Coronary artery (tissue), 2 donors: ENCODE data around the gene ZNF326.
"Not testable (repeated sequence)": the region's sequence is repeated elsewhere in the genome, so short reads cannot be mapped to it uniquely, and the experiment has no call there.

Experiments used
- DNase-seq: peaks from one replicate; pipeline ENCODE4 v3.0.0-alpha.2; 2017; ENCODE audit warnings: low spot score
- H3K27ac ChIP-seq, 2 donors: fragments of 200-600 bp; sonication (generic); one replicate each; pipeline ENCODE4 v1.5.1; 2016 to 2019
- H3K4me3 ChIP-seq: fragments of 200-600 bp; sonication (generic); 2 replicates; pipeline ENCODE4 v1.5.1; 2016; ENCODE audit warnings: mild to moderate bottlenecking, moderate library complexity
- CTCF ChIP-seq: fragments of 200-600 bp; sonication (generic); IDR thresholded peaks from one replicate; pipeline ENCODE4 v1.5.1; 2019; ENCODE audit warnings: antibody characterized with exemption

Gene ZNF326

GRCh38 chr1:89978755-89979154, 16.2 kb upstream of the ZNF326 start:
- TF ChIP-seq CTCF: no peak
- no peak overlapping the region for H3K27ac ChIP-seq
- no peak for DNase-seq
- H3K4me3 ChIP-seq: no peak overlapping the region

DNA sequence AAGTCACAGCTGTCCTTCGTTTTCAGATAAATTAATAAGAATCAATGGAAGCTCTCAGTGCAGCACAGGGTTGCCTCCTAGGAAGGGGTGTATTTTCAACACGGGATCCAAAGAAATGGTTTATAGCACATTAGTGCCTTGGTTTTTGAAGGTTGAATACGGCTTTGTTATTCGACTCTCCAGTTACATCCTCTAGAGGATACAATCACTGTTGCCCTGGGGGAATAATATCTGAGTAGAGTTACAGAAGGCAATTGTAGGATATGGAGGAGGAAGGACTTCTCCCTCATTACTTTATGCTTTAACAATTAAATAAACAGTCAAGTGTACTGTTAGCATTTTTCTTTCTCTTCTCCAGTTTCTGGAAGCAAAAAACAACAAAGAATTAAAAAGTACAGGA, 14.3 kb upstream of the ZNF326 start:
- H3K27ac ChIP-seq: no peak overlapping the region
- H3K4me3 ChIP-seq: no peak overlapping the region
- DNase-seq: no peak
- no peak for TF ChIP-seq CTCF

DNA sequence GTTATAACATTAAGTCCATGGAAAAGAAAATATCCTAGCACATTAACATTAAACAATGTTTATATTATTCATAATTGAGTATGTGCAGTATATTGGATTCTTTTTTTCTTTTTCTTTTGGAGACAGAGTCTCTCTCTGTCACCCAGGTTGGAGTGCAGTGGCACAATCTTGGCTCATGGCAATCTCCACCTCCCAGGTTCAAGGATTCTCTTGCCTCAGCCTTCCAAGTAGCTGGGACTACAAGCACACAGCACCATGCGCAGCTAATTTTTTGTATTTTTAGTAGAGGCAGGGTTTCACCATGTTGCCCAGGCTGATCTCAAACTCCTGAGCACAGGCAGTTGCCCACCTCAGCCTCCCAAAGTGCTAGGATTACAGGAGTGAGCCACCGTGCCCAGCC, 12.1 kb upstream of the ZNF326 start:
- not testable (repeated sequence) for H3K4me3 ChIP-seq, DNase-seq, H3K27ac ChIP-seq

DNA sequence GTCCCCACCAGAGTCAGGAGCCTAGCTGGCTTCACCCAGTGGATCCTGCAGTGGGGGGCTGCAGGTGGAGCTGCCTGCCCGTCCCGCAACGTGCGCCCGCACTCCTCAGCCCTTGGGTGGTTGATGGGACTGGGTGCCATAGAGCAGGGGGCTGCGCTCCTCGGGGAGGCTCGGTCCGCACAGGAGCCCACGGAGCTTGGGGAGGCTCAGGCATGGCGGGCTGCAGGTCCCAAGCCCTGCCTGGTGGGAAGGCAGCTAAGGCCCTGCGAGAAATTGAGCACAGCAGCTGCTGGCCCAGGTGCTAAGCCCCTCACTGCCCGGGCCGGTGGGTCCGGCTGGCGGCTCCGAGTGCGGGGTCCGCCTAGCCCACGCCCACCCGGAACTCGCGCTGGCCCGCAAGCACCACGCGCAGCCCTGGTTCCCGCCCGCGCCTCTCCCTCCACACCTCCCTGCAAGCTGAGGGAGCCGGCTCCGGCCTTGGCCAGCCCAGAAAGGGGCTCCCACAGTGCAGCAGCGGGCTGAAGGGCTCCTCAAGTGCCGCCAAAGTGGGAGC, 10.3 kb upstream of the ZNF326 start:
- not testable (repeated sequence) for H3K27ac ChIP-seq, H3K4me3 ChIP-seq, DNase-seq

DNA sequence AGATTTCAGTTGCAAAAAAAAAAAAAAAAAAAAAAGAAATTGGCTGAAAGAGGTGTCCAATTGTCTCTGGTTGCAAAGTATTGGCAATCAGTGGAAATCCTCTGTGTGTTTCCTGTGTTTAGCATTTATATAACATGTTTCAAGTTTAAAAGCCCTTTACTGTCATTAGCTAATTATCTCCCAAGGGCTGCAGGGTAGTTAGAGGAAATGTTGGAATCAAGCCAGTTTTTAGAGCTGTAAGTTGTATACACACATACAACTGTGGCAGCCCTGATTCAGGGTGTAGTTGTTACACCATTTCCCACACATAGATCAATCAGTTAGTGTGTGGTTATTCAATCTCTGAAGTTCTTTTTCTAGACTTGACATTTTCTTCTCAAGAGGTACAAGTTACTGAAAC, 8.9 kb upstream of the ZNF326 start:
- no peak overlapping the region for H3K27ac ChIP-seq
- DNase-seq: no peak
- H3K4me3 ChIP-seq: no peak overlapping the region
- no peak for TF ChIP-seq CTCF

DNA sequence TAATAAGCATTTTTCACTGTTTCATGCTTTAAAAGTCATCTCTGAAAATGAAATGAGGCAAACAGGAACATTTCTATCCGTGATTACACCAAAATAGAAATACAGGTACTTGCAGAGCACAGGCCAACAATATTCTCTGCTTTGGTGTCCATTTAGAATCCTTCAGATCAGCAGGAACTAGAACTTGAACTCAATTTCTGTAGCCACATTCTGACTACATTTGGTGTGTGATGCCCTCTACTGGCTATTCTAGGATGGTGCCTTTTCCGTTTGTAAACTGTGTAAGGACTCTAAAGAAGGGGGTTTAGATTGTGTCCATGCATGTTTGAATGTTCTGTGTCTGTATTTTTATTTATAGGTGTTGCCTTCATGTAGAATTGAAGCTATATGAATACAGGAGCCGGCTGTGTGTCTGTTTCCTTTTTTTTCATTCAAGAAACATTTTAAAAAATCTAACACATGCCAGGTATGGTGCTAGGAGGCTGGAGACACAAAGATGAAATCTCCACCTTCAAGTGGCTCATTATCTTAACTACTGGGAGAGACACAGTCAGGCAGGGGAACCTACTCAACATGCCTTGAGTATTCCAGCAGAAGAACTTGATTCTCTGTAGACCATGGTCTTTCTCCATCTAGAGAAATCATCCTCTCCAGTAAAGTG, 7.6 kb upstream of the ZNF326 start:
- Histone ChIP-seq H3K27ac (no peak overlapping the region), H3K4me3 (no peak overlapping the region)
- TF ChIP-seq CTCF: peak; percentile 68
- DNase-seq: no peak

GRCh38 chr1:89989099-89989498, 5.8 kb upstream of the ZNF326 start:
- TF ChIP-seq CTCF: no peak
- H3K4me3 ChIP-seq: no peak overlapping the region
- no peak overlapping the region for H3K27ac ChIP-seq
- DNase-seq: no peak

DNA sequence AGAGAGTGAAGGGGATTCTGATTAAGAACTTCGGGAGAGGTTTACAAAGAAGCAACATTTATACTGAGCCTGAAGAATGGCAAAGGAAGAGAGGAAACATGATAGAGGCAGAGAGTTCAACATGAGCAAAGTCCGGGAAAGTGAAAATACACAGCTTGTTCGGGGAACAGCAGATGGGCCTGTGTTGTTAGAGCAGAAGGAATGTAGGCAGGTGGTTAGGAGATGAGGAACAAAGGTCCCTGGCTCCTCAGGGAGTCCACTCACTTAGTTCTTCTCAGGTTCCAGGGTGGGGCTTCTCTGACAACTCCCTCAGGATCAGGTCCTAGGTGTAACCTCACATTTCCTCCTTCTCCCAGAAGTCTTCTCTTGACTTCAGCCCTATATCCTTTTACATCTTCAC, 5.1 kb upstream of the ZNF326 start:
- no peak for TF ChIP-seq CTCF
- H3K27ac ChIP-seq: no peak overlapping the region
- no peak overlapping the region for H3K4me3 ChIP-seq
- DNase-seq: no peak
